ENCODE results near the gene TMPRSS6.

- no peak for TF ChIP-seq POLR2A (IDR thresholded peaks at IDR 0.05)
- TF ChIP-seq, protein P1, sequence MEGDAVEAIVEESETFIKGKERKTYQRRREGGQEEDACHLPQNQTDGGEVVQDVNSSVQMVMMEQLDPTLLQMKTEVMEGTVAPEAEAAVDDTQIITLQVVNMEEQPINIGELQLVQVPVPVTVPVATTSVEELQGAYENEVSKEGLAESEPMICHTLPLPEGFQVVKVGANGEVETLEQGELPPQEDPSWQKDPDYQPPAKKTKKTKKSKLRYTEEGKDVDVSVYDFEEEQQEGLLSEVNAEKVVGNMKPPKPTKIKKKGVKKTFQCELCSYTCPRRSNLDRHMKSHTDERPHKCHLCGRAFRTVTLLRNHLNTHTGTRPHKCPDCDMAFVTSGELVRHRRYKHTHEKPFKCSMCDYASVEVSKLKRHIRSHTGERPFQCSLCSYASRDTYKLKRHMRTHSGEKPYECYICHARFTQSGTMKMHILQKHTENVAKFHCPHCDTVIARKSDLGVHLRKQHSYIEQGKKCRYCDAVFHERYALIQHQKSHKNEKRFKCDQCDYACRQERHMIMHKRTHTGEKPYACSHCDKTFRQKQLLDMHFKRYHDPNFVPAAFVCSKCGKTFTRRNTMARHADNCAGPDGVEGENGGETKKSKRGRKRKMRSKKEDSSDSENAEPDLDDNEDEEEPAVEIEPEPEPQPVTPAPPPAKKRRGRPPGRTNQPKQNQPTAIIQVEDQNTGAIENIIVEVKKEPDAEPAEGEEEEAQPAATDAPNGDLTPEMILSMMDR (IDR thresholded peaks at IDR 0.05), result no peak
These were observed 37.1 kb upstream of the TMPRSS6 start for GRCh38 chr22:37146507-37147180.

Measured in right lobe of liver (tissue), 4 donors.